RWPE2 (cell line): ENCODE data around the gene FAM3C.
A peak's percentile ranks its signal among the peaks of the same experiment; 100 is the strongest.

Source experiments
- ATAC-seq: fragments of 200-7000 bp; cut with Tn5 transposase; 3 replicates; pipeline ENCODE4 v1.9.1; 2021; ENCODE audit warnings: low read depth
- DNase-seq: peaks from one replicate; pipeline ENCODE4 v3.0.0-alpha.2; 2020; ENCODE audit warnings: low spot score
- H3K27ac ChIP-seq: fragments of 450-650 bp; 2 replicates; pipeline ENCODE4 v1.5.1; 2017; ENCODE audit warnings: mild to moderate bottlenecking; ENCODE audit not compliant: poor library complexity, severe bottlenecking
- H3K27me3 ChIP-seq: fragments of 250-450 bp; sonication (Bioruptor Pico); 2 replicates; pipeline ENCODE4 v1.5.1; 2021; ENCODE audit warnings: mild to moderate bottlenecking, moderate library complexity; ENCODE audit not compliant: insufficient read depth, poor library complexity, severe bottlenecking
- H3K36me3 ChIP-seq: fragments of 250-450 bp; sonication (Bioruptor Pico); 2 replicates; pipeline ENCODE4 v1.5.1; 2020; ENCODE audit warnings: low read depth, mild to moderate bottlenecking, moderate library complexity
- H3K4me1 ChIP-seq: fragments of 250-450 bp; sonication (Bioruptor Pico); 2 replicates; pipeline ENCODE4 v1.5.1; 2021; ENCODE audit warnings: mild to moderate bottlenecking, moderate library complexity; ENCODE audit not compliant: insufficient read depth, poor library complexity, severe bottlenecking
- H3K4me3 ChIP-seq: fragments of 250-450 bp; sonication (Bioruptor Pico); 2 replicates; pipeline ENCODE4 v1.5.1; 2021; ENCODE audit warnings: mild to moderate bottlenecking, moderate library complexity; ENCODE audit not compliant: severe bottlenecking
- H3K9me3 ChIP-seq: fragments of 250-450 bp; sonication (Bioruptor Pico); 2 replicates; pipeline ENCODE4 v1.5.1; 2021; ENCODE audit warnings: mild to moderate bottlenecking, moderate library complexity; ENCODE audit not compliant: severe bottlenecking
- TF ChIP-seq, protein P1 (sequence below): fragments of 450-650 bp; IDR thresholded peaks from one replicate; pipeline ENCODE4 v1.5.1; 2017; ENCODE audit warnings: mild to moderate bottlenecking, moderate library complexity; ENCODE audit not compliant: poor library complexity, severe bottlenecking

Gene FAM3C

DNA sequence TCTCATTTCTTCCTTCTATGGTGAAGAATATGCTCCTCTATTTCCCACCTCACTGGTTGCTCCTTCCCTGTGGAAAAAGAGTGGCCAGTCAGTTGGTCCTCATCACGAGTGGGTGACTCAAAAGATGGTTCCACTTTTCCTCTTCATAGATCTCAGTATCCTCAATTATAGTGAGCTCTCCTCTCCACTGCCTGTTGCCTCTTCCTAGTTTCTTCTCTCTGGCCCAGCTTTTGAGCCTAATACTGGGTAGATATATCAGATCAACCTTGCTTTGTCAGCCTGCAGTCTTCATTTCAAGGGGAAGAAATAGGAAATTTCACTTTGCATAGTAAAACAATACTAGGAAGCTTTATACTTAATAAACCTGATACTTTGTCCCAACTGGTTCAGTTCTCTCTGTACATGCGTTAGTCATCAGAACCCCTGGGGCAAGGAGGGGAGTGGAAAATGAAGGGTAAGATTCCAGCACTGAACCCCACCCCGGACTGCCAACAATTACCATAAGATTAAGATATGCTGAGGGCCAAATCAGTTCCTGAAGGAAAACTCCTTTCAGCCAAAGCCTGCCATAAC, 82.8 kb downstream of the FAM3C start:
- Histone ChIP-seq H3K36me3 (no peaks in the 10 kb centered on the region), H3K4me1 (peaks cover 12% of the 10 kb centered on the region), H3K9me3 (no peaks in the 10 kb centered on the region), H3K27ac (peak overlapping the region; percentile 4), H3K27me3 (no peaks in the 10 kb centered on the region), H3K4me3 (no peak overlapping the region)
- ATAC-seq (peak; percentile 87), DNase-seq (no peak)
- TF ChIP-seq, protein P1, sequence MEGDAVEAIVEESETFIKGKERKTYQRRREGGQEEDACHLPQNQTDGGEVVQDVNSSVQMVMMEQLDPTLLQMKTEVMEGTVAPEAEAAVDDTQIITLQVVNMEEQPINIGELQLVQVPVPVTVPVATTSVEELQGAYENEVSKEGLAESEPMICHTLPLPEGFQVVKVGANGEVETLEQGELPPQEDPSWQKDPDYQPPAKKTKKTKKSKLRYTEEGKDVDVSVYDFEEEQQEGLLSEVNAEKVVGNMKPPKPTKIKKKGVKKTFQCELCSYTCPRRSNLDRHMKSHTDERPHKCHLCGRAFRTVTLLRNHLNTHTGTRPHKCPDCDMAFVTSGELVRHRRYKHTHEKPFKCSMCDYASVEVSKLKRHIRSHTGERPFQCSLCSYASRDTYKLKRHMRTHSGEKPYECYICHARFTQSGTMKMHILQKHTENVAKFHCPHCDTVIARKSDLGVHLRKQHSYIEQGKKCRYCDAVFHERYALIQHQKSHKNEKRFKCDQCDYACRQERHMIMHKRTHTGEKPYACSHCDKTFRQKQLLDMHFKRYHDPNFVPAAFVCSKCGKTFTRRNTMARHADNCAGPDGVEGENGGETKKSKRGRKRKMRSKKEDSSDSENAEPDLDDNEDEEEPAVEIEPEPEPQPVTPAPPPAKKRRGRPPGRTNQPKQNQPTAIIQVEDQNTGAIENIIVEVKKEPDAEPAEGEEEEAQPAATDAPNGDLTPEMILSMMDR: no peak

DNA sequence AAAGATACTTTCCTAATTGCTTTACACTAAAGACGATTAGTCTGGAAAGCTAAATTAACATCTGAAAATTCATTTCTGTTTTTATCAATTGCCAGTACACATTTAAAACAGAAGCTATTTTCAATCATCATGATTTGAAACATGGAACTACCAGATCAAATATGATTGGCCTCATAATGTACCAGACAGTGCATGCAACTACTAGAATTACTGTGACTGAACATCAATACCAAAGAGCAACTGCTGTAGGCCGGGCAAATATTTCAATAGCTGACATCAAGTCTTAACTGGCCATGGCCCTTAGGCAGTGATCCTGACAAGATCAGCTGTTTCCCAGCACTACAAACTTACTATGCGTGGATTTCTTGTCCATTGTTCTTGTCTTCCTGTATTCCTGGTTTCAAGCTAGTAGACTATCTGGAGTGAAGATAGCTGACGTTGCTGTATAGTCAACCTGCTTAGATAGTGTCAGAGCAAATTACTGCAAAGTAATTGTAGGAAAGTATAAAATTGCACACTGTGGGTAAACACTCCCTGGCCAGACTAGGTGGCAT, 89.0 kb downstream of the FAM3C start:
- no peak overlapping the region for H3K4me3 ChIP-seq
- H3K9me3 ChIP-seq: no peaks in the 10 kb centered on the region
- H3K4me1 ChIP-seq: no peaks in the 10 kb centered on the region
- H3K27me3 ChIP-seq: no peaks in the 10 kb centered on the region
- no peak; the same call in 2 of the 3 replicates for ATAC-seq
- DNase-seq: no peak
- no peaks in the 10 kb centered on the region for H3K36me3 ChIP-seq
- H3K27ac ChIP-seq: no peak overlapping the region
- TF ChIP-seq, protein P1: no peak

DNA sequence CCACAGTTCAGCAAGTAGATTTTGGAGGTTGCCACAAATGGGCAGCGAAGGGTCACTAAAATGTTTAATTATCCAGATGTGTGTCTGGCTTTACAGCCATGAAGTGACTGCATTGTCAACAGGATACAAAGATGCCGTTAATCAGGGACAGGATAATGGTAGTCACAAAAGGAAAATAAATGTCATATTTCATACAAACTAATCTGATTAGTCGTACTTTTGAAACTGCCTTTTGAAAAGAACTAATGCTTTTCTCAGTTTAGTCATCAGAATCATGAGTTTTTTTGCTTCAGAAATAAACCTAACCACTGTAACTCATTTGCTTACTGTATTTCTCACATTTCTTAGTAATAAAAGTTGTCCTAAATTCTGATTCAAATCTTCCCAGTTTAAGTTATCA, 89.5 kb downstream of the FAM3C start:
- ATAC-seq (no peak), DNase-seq (no peak)
- H3K9me3 ChIP-seq: no peaks in the 10 kb centered on the region
- H3K36me3 ChIP-seq: no peaks in the 10 kb centered on the region
- H3K4me3 ChIP-seq: no peak overlapping the region
- H3K27ac ChIP-seq: no peak overlapping the region
- H3K27me3 ChIP-seq: no peaks in the 10 kb centered on the region
- TF ChIP-seq, protein P1: no peak
- no peaks in the 10 kb centered on the region for H3K4me1 ChIP-seq

DNA sequence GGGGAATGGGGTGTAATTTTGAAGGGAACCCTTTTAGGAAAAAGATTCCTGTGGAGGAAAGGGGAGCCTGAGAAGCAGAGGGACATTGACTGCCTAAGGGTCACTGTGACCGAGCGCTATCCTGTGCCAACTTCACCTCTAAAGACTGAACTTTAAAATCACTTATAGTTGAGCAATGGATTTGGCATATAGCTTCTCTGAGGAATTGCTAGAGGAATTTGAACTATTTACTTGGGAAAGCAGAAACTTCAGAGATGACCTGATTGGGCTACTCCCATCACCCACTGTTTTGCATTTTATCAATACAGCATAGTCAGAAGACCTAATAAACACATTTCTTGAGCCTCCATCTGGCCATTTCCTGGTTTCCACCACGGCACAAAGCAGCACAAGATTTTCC, 91.0 kb downstream of the FAM3C start:
- H3K36me3 ChIP-seq: no peaks in the 10 kb centered on the region
- DNase-seq (no peak), ATAC-seq (no peak)
- no peaks in the 10 kb centered on the region for H3K9me3 ChIP-seq
- no peaks in the 10 kb centered on the region for H3K4me1 ChIP-seq
- TF ChIP-seq, protein P1: no peak
- no peaks in the 10 kb centered on the region for H3K27me3 ChIP-seq
- no peak overlapping the region for H3K27ac ChIP-seq
- H3K4me3 ChIP-seq: no peak overlapping the region

DNA sequence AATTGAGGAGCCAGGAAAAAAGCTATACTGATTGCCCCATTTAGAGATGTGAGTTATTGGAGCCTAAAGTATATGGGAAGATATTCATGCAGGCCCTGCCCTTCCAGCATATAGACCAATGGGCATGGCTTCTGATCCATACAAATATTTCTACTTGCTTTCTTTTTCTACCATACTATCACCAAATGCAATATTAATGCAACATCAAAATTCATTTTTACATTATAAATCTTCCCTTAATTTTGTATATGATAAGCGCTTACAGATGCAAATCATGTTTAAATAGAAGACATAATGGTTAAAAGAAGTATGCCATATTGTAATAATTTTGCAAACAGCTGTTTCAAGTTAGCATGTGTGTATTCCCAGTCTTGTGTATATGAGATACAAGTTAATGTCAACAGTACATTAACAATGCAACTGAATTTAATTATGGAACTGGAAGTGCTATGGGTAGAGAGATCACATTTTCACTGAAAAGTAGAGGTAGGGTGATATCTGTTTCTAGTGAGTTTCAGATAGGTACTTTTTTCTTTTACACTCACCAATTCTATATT, 91.9 kb downstream of the FAM3C start:
- DNase-seq (no peak), ATAC-seq (no peak)
- H3K9me3 ChIP-seq: no peaks in the 10 kb centered on the region

More for the DNA sequence above, 91.9 kb downstream of the FAM3C start:
- no peaks in the 10 kb centered on the region for H3K36me3 ChIP-seq
- no peak overlapping the region for H3K4me3 ChIP-seq
- H3K27me3 ChIP-seq: no peaks in the 10 kb centered on the region
- H3K27ac ChIP-seq: no peak overlapping the region
- TF ChIP-seq, protein P1: no peak
- no peaks in the 10 kb centered on the region for H3K4me1 ChIP-seq
